K562 (cell line): ENCODE data around the gene VSIG4. TPM values are rescaled to one million over a fixed set of nuclear protein-coding genes. Genes with fewer than 3 reads are reported as not detected.
A peak's percentile ranks its signal among the peaks of the same experiment; 100 is the strongest.

Source experiments
- BACH1 ChIP-seq: fragments of 200-800 bp; sonication (Bioruptor generic); IDR thresholded peaks from 2 replicates; pipeline ENCODE4 v1.6.1; 2016; ENCODE audit warnings: missing genetic modification characterization, missing compliant biosample characterization
- IFI16 ChIP-seq: fragments of 250-450 bp; sonication (Bioruptor Pico); IDR thresholded peaks from 2 replicates; pipeline ENCODE4 v2.1.2; 2022; ENCODE audit warnings: mild to moderate bottlenecking, inconsistent platforms
- MYC ChIP-seq, 2 experiments: fragments of 250-450 bp in 1 of 2; sonication (Bioruptor Pico) in 1 of 2; IDR thresholded peaks; 2 replicates each; pipeline versions ENCODE4 v1.5.1 to v1.6.1; 2012 to 2021; ENCODE audit warnings: low read depth in 2 of 2, borderline replicate concordance in 1 of 2, improper control_type of control experiment in 1 of 2, low read length in 1 of 2, mild to moderate bottlenecking in 1 of 2, moderate library complexity in 1 of 2
- RERE ChIP-seq: sonication (generic); formaldehyde crosslinking; IDR thresholded peaks from 2 replicates; pipeline ENCODE4 v1.8.0; 2023; ENCODE audit warnings: missing genetic modification reagents, mild to moderate bottlenecking, borderline replicate concordance
- REST ChIP-seq, 2 experiments: fragments of 450-650 bp; formaldehyde crosslinking in 1 of 2; IDR thresholded peaks; 2 replicates each; pipeline versions ENCODE4 v1.4.0 to v1.6.1; 2014 to 2020; ENCODE audit warnings: mild to moderate bottlenecking in 2 of 2, borderline replicate concordance in 1 of 2, low read depth in 1 of 2
- SP1 ChIP-seq: sonication (generic); formaldehyde crosslinking; IDR thresholded peaks from 2 replicates; pipeline ENCODE4 v1.8.1; 2022; ENCODE audit warnings: mild to moderate bottlenecking, missing genetic modification reagents
- SP2 ChIP-seq: IDR thresholded peaks from 2 replicates; pipeline ENCODE4 v1.6.1; 2011; ENCODE audit warnings: mild to moderate bottlenecking, low read depth, low read length, moderate library complexity; ENCODE audit not compliant: poor library complexity, severe bottlenecking; ENCODE audit errors: extremely low read depth
- STAT6 ChIP-seq: sonication (generic); formaldehyde crosslinking; IDR thresholded peaks from 2 replicates; pipeline ENCODE4 v1.8.1; 2023; ENCODE audit warnings: mild to moderate bottlenecking, missing genetic modification reagents
- ZNF41 ChIP-seq: fragments of 250-450 bp; sonication (Bioruptor Pico); conservative IDR thresholded peaks from 2 replicates; pipeline ENCODE4 v1.4.0; 2020; ENCODE audit warnings: mild to moderate bottlenecking
- polyA plus RNA-seq, 8 experiments: library from polyadenylated mRNA; depleted of rRNA in 4 of 8; stranded (reverse) in 5 of 8; unstranded in 3 of 8; fragments of >200 nt; fragmentation: Nextera tagmentation in 2 of 8; fragmentation: Illumina TruSeq in 1 of 8; extraction: Ambion mirVana in 2 of 8; extraction: Trizol in 1 of 8; gene quantifications; 2 replicates each; pipeline versions ENCODE4 v1.2.1 to v1.2.3, GENCODE V29; 2011 to 2014; ENCODE audit warnings: inconsistent platforms in 1 of 8, missing spikeins in 1 of 8
- total RNA-seq, 7 experiments: library from RNA; depleted of rRNA in 6 of 7; stranded (reverse); fragments of >200 nt in 6 of 7; fragmentation: Illumina TruSeq in 2 of 7; extraction: Trizol in 2 of 7; gene quantifications; 2 replicates each; pipeline versions ENCODE4 v1.2.1 to v1.2.3, GENCODE V29; 2011 to 2021; ENCODE audit warnings: low replicate concordance in 1 of 7

VSIG4 gene
- total and polyA plus RNA-seq, 9 of the 15 experiments (the other 6 are each of a cell fraction or from before 2014, with no cell fraction given) = 0.22 to 1.6 (median 0.46) TPM; not detected in 1

DNA sequence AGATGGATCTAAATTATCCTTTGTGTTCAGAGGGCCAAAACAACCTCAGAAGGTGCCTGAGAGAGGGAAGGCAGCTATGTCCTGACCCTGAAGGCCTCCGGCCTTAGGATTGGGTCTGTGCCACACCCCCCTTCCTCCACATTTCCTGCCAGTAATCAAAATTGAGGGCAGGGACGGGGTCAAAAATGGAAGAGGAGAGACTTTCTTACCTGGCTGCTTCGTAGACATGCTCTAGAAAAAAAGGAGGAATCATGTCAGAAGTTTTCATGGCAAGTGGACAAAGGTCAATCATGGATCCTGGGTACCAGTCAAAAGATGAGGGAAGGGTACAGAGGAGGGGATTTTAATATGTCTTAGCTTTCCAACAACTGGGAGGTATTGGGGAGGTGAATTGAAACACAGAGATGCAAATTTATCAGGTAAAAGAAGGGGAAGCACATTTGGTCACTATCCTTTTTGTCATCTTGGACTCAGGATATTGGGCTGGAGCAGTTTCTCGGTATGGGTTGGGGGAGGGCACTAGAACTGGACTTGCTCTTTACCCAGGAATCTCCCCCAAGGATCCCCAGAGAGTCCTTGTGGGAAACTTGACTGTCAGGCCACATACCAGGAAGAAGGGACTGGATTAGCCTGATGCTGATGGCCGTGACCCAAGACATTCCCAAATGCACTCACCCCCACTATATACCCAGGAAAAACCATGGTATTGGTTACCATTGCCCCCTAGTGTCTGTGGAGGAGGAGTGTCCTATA, 17.1 kb downstream of the VSIG4 start (continued):
- peak; percentile 67 for TF ChIP-seq REST (IDR thresholded peaks at IDR 0.05; ENCODE audit: borderline replicate concordance)
- no peak for TF ChIP-seq REST (CRISPR knock-in tag; IDR thresholded peaks at IDR 0.05; ENCODE audit: low read depth)
- no peak for TF ChIP-seq RERE
- TF ChIP-seq MYC (IDR thresholded peaks at IDR 0.05; ENCODE audit: low read depth, low read length) = no peak; the same call in 1 of the 2 replicates
- TF ChIP-seq MYC (CRISPR knock-in tag; IDR thresholded peaks at IDR 0.05; ENCODE audit: borderline replicate concordance, low read depth) = no peak
- TF ChIP-seq ZNF41 = no peak
- no peak for TF ChIP-seq BACH1
- TF ChIP-seq SP2 = no peak
- TF ChIP-seq IFI16 (CRISPR knock-in tag) = no peak
- TF ChIP-seq STAT6 (CRISPR knock-in tag) = no peak
- no peak for TF ChIP-seq SP1 (CRISPR knock-in tag)
